ENCODE measurements around the gene LAMTOR1. TPM values are rescaled to one million over a fixed set of nuclear protein-coding genes. Genes with fewer than 3 reads are reported as not detected.

The LAMTOR1 gene
- polyA plus RNA-seq, 3 donors = 123 to 133 (median 128) TPM

- DNase-seq = no peak
Measured at GRCh38 chr11:72048766-72049460, 54.2 kb downstream of the LAMTOR1 start.

Other genes starting within 250 kb of the LAMTOR1 start
- gene DEFB131B, start 224.8 kb downstream of the LAMTOR1 start, polyA plus RNA-seq (ENCODE audit: insufficient read length in 3 of 3) = 1 to 10 TPM in 2 of 3 donors, under 1 TPM in 1; 0.87 to 3.0 (median 2.0) TPM
- 10 to 100 TPM in 2 of 3 donors, 1 to 10 TPM in 1; 5.2 to 10.8 (median 10.8) TPM for gene XNDC1N, start 174.7 kb downstream of the LAMTOR1 start, polyA plus RNA-seq (ENCODE audit: insufficient read length in 3 of 3)
- 10 to 100 TPM; 40.2 to 47.9 (median 41.8) TPM for gene RNF121, start 174.3 kb downstream of the LAMTOR1 start, polyA plus RNA-seq (ENCODE audit: insufficient read length in 3 of 3)
- 10 to 100 TPM in 2 of 3 donors, 1 to 10 TPM in 1; 8.1 to 16.5 (median 11.6) TPM for gene IL18BP, start 104.4 kb downstream of the LAMTOR1 start, polyA plus RNA-seq (ENCODE audit: insufficient read length in 3 of 3)
- 100 to 1,000 TPM; 289 to 335 (median 305) TPM for gene NUMA1, start 22.8 kb downstream of the LAMTOR1 start, polyA plus RNA-seq (ENCODE audit: insufficient read length in 3 of 3)
- 10 to 100 TPM; 22.3 to 37.0 (median 35.1) TPM for gene LRRC51, start 22.4 kb downstream of the LAMTOR1 start, polyA plus RNA-seq (ENCODE audit: insufficient read length in 3 of 3)
- gene TOMT, start 2.6 kb upstream of the LAMTOR1 start, polyA plus RNA-seq (ENCODE audit: insufficient read length in 3 of 3) = not detected
- 10 to 100 TPM; 49.3 to 59.0 (median 50.4) TPM for gene ANAPC15, start 9.4 kb upstream of the LAMTOR1 start, polyA plus RNA-seq (ENCODE audit: insufficient read length in 3 of 3)
- gene FOLR3, start 32.4 kb upstream of the LAMTOR1 start, polyA plus RNA-seq (ENCODE audit: insufficient read length in 3 of 3) = 1 to 10 TPM; 1.6 to 2.8 (median 2.2) TPM
- 10 to 100 TPM; 57.5 to 59.1 (median 57.9) TPM for gene FOLR1, start 88.8 kb upstream of the LAMTOR1 start, polyA plus RNA-seq (ENCODE audit: insufficient read length in 3 of 3)
- 10 to 100 TPM in 2 of 3 donors, 1 to 10 TPM in 1; 7.9 to 14.7 (median 10.1) TPM for gene FOLR2, start 113.5 kb upstream of the LAMTOR1 start, polyA plus RNA-seq (ENCODE audit: insufficient read length in 3 of 3)
- gene INPPL1, start 121.5 kb upstream of the LAMTOR1 start, polyA plus RNA-seq (ENCODE audit: insufficient read length in 3 of 3) = 100 to 1,000 TPM; 161 to 188 (median 168) TPM
- not detected for gene PHOX2A, start 140.9 kb upstream of the LAMTOR1 start, polyA plus RNA-seq (ENCODE audit: insufficient read length in 3 of 3)